SIG-M5 treated with dmso at 0.1 percent for 504 hours (cell line): ENCODE measurements around the gene SLC2A6.

Experiments used
- DNase-seq: peaks from one replicate; lab custom pipeline; 2025; ENCODE audit not compliant: unreplicated experiment; lab: John Stamatoyannopoulos, UW

SLC2A6 gene

GRCh38 chr9:133441571-133441970, 37.3 kb downstream of the SLC2A6 start:
- no peak for DNase-seq

GRCh38 chr9:133440874-133441273, 38.0 kb downstream of the SLC2A6 start:
- no peak for DNase-seq

- DNase-seq, result no peak
These were observed 39.6 kb downstream of the SLC2A6 start for GRCh38 chr9:133439337-133439736.

GRCh38 chr9:133437753-133438531, 41.0 kb downstream of the SLC2A6 start:
- DNase-seq, result no peak

- DNase-seq, result no peak
These were observed 42.2 kb downstream of the SLC2A6 start for GRCh38 chr9:133436681-133437080.

- DNase-seq, result no peak
These were observed 45.5 kb downstream of the SLC2A6 start for GRCh38 chr9:133433351-133433843.

- no peak for DNase-seq
These were observed 48.7 kb downstream of the SLC2A6 start for GRCh38 chr9:133430244-133430643.

- no peak for DNase-seq
These were observed 49.2 kb downstream of the SLC2A6 start for GRCh38 chr9:133429641-133430161.

GRCh38 chr9:133429214-133429613, 49.7 kb downstream of the SLC2A6 start:
- no peak for DNase-seq

GRCh38 chr9:133428617-133429101, 50.2 kb downstream of the SLC2A6 start:
- DNase-seq, result no peak

GRCh38 chr9:133427658-133428348, 51.1 kb downstream of the SLC2A6 start:
- DNase-seq, result no peak

- DNase-seq, result no peak
These were observed 52.9 kb downstream of the SLC2A6 start for GRCh38 chr9:133426011-133426410.

- DNase-seq, result no peak
These were observed 53.8 kb downstream of the SLC2A6 start for GRCh38 chr9:133425049-133425632.

- no peak for DNase-seq
These were observed 54.7 kb downstream of the SLC2A6 start for GRCh38 chr9:133424187-133424586.

- DNase-seq, result no peak
These were observed 55.7 kb downstream of the SLC2A6 start for GRCh38 chr9:133423216-133423615.

- DNase-seq, result no peak
These were observed 57.0 kb downstream of the SLC2A6 start, which contains the start of gene ADAMTS13 for GRCh38 chr9:133421615-133422542. TSS of gene ADAMTS13 (plus strand) at chr9:133422367. CDS start at chr9:133422444, 77 bp downstream.
